HG02798 (cell line): ENCODE results near the gene IGDCC3.

Experiments used
- ATAC-seq: cut with Tn5 transposase; IDR thresholded peaks from one replicate; pipeline ENCODE4 v1.9.1; 2021; ENCODE audit warnings: mild to moderate bottlenecking; ENCODE audit not compliant: unreplicated experiment, poor library complexity

The IGDCC3 gene

DNA sequence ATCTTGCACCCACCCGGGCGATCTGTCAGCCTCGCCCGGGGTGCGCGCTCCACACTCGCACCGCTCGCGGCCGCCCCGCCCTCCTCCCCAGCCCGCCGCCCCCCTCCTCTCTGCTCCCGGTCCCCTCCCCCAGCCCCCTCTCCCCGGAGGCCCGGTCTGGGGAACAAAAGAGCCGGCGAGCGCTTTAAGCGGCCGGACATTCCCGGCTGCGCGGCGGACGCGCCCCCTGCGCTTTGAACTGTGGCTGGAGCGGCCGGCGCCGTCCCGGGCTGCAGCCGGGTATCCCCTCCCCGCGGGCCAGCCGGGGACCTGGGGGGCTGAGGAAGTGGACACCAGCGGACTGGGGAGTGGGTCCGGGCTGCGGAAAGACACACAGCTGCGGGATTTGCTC is at the start of gene IGDCC3:
IGDCC3 (minus strand) TSS at position 27 of the 391 bp plus-strand sequence. CDS start 214 bp downstream, outside the sequence.
- ATAC-seq = no peak

DNA sequence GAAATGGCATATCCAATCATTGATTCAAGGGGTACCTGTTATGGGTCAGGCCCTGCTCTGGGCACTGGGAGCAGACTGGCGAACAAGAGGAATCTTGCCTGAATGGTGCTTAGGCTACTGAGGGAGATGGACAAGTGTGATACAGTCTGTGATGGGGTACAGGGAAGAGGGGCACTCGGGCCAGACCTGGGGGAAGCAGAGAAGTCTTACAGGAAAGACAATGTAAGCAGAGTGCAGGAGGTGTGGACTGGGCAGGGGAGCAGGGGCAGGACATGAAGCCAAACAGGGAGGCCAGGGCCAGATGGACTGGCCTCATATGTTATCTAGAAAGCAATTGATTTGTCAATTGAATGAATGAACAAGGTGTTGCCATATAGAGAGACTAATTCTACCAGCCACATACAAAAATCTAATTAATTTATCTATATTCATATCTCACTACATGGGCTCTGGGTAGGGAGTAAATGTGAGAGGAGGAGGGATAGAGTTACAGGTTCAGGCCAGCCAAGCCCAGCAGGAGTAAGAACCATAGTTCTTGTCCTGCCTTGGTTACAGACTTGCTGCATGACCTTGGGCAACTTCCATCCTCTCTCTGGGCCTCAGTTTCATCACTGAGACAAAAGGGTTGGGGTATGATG is 48.5 kb upstream of the IGDCC3 start:
- ATAC-seq = no peak

DNA sequence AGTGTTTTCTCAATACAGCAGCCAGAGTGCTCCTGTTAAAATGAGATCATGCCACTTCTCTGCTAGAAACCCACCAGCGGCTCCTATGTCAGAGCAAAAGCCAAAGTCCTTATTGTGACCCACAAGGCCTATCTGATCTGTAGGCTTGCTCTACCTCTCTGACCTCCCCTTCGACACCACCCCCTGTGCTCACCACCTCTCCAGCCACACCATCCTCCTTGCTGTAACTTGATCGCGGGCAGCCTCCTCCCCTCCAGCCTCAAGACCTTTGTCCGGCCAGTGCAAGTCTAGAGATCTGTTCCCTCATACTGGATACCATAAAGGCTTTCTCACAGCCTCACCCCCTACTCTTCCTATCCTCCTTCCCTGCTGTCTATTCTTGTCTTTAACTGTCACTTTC is 46.9 kb upstream of the IGDCC3 start:
- ATAC-seq = no peak

DNA sequence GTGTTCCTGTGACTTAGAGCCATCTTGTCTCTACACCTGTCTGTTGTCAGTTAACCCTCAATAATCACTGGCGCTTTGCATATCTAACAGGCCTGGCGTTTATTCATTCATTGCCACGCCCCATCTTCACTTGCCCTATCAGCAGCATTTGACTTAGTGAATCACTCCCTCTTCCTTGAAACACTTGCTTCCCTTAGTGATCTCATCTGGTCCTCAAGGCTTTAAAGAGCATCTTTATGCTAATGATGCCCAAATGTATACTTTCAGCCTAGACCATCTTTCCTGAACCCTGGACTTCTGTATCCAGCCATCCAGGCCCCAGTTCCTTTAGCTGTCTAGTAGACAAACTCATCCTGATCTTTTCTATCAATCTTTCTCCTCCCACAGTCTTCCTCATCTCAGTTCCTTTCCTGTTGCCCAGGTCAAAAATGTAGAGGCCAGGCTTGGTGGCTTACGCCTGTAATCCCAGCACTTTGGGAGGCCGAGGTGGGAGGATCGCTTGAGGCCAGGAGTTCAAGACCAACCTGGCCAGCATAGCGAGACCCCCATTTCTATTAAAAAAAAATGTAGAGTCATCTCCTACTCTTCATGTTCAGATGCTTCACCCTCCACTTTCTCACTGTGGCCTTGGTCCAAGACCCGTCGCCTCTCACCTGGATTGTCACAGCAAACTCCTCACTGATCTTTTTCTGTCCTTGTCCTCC is 46.3 kb upstream of the IGDCC3 start:
- ATAC-seq = no peak

DNA sequence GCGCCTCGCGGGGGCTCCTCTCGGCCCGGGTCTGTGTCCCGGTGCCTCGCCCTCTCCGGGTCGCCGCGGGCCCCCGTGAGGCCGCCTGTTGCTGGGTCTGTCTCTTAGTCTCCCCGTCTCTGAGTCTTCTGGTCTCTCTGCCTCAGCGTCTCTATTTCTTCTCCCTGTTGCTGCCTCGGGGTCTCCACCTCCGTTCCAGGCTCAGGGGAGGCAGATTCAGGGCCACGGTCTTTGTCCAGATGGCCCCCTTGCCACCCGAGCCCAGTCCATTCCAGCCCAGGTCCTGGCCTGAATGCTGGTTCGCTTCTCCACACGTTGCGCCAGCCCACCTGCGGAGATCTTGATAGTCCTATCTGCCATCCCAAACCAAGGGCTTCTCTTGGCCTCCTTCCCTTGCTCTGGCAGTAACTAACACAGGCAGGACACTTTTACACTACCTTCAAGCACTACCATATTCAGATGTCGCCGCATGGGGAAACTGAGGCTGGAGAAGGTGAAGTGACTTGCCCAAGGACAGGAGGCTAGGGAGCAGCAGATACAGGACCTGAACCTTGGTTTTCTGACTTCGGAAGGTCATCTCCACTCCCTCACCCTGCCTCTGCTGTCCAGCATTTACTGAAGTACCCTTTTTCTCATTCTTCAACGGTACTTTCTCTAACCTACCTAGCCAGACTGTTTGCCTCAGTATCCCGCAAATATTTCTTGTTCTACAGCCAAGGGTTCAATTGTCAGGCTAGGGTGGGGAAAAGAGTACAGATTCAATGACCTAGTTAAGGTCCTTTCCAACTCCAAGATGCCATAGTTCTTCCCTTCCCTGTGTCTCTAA is 45.6 kb upstream of the IGDCC3 start:
- no peak for ATAC-seq

DNA sequence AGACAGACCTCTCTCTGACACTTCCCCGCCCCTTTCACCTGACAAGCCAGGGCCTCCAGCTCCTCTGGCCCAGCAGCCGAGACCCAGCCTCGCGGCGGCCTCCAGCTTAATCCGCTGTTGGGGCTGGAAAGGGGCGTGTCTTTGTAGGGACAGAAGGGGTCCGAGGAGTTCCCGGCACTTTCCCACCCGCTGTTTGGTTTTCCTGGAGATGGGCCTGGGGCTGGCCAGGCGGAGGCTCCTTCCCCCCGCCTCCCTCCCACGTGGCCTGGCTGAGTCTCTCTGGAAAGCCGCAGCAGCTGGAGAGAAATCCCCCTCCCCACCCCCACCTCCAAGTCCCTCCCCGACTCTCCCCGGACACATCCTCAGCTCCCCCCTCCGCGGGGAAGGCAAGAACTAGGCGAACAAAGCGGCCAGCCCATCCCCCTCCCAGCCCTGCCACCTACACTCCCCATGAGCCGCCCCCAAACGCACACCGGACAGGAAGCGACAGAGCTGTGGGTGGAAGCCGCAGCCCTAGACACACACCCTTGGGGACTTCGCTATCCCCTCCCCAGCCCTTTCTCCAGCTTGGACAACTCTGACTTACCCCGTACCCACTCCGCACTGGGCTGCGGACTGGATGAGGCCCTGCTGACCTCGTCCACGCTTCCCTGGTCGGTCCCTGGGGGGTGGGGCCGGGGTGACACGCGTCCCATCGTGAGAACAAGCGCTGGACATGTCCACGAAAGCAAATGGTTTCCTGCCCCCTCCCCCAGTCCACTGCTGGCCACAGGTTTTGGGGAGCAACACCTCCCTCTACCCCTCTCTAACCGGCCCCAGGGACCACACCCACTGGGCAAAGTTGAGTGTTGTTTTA is 43.8 kb upstream of the IGDCC3 start:
- ATAC-seq = peak; percentile 52

DNA sequence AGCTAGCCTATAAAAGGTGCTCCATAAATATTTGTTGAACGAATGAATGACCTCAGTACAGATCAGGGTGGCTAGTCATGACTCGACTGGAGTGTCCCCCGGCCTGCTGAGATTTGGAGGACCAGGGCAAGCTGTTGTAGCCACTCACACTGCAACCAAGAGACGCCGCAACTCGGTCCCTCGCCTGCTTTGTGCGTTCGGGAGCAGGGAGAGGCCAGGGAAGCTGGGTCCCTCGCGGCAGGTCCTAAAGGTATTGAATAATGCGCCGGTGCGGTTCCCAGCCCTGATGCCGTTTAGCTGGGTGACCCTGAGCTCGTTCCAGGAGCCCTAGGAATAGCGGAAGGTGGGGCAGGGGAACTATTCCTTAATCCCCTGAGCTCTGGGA is 43.2 kb upstream of the IGDCC3 start:
- no peak for ATAC-seq

DNA sequence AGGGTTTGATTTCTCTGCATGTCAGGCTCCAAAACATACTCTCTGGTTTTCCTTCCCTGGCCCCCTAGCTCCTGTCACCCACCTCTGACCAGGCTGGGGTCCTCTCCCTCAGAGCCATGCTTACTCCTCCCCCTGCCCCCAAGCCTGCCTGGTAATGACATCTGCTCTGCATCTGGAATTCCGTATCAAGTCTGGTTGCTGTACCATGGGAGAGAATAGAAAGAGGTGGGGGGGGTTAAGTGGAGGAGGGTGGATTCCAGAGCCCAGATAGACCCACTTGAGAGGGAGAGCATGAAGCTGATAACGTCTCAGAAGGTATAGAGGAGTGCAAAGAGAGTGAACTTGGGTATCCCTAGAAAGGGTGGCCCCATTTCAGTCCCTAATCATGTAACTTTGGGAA is 40.8 kb upstream of the IGDCC3 start:
- no peak for ATAC-seq

DNA sequence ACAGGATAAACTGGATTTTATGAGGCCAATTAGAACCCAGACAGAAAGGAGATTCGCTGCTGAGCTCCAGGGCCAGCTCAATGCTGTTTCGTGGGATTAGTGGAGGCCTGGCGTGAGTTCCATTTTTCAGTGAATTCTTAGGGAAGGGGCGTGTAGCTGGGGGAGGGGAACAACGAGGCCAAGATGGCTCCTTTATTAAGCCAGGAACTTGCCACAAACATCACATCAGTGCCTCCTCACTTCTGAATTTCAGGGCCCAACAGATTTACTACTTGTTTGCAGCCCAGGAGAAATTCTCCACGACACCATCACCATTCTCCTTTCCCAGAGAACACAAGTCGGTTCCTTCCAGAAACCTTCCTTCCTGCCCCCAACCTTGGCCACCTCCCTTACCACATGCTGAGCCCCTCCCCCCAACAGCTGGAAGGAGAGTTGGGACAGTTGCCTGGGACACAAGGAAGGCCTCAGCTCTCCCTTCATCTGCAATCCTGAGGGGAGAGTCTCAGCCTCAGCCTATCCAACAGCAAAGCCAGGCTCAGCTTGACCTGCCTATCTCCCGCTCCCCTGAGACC is 39.1 kb upstream of the IGDCC3 start:
- ATAC-seq = no peak

DNA sequence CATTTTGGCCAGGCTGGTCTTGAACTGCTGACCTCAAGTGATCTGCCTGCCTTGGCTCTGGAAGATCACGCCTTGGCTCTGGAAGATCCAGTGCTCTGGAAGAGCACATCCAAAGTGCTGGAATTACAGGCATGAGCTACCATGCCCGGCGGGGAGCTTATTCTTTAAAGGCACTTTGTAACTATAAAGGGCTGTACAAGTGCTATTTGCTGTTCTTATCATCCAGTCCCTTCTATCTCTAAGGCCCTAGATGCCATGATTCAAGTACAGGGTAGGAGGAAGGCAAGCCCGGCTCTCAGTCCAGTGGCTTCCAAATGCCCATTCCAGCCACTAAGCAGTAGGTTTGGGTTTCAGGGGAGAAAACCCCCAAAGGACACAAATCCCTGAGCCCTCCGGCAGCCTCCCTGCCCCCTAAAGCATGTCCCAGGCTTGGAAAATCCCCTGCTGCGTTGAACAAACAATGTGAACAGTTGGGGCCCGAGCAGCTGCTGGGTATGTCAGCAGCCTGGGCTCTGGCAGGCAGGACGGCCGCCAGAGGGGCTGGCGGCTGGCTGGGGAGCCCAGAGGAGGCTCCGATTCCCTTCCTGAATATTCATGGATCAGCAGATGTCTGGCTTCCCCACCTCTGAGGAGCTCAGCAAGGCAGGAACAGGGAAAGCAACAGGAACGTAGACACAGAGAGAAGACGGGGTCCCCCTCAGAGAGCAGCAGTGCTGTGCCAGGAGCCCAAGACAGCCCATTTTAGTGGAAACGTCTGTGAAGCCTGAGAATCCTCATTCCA is 37.2 kb upstream of the IGDCC3 start:
- ATAC-seq = no peak

DNA sequence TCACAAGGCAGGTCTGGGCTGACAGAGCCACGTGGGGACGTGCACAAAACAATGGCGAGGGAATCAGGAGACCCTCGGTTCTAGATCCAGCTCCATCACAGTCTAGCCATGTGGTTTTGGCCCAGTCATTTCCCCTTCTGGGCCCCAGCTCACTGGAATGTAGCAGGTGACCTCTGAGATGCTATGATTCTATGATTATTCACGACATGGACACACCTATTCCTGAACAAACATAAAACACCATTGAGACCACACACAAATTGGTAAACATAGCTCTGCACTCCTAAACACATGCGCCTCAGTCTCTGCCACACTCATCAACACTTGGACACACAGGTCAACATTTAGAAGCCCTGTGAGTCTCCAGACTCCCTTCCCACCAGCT is 36.0 kb upstream of the IGDCC3 start:
- no peak for ATAC-seq

DNA sequence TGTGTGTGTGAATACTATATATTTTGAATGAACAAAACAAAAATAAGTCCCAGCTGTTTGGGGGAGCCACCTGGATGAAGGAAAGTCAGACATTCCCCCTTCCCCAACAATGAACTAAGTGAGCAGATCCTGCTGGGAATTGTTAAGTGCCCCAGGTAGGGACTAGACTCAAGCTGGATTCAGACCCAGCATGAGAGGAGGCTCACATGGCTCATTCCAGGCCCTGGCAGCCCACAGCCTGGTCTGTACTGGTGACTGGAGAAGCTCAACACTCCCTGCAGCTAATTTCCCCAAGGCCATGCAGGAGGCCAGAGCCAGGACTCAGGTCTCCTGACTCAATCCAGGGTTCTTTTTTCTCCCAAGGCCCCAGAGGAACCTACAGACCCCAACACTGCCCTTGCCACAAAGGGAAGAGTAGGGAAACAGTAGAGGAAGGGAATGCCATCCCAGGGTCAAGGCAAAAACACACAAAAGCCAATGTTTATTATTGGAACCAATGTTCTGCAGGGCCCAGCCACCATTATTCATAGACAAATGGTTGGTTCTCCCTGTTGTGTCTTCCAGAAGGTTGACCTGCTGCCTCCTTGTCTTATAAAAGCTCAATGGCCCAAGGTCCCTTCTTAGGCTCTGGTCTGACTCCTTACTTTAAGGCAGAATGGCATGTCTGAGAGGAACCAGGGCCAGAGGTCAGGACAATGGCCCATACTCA is 35.4 kb upstream of the IGDCC3 start:
- no peak for ATAC-seq

DNA sequence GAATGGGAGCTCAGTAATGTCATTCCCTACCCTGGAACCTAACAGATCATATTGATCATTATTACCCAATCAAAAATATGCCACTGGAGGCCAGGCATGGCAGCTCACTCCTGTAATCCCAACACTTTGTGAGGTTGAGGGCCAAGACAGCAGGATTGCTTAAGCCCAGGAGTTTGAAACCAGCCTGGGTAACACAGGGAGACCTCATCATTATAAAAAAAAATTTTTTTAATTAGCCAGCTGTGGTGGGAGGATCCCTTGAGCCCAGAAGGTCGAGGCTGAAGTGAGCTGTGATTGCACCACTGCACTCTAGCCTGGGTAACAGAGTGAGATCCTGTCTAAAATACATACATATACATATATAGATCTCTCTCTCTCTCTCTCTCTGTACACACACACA is 34.8 kb upstream of the IGDCC3 start:
- ATAC-seq = no peak

DNA sequence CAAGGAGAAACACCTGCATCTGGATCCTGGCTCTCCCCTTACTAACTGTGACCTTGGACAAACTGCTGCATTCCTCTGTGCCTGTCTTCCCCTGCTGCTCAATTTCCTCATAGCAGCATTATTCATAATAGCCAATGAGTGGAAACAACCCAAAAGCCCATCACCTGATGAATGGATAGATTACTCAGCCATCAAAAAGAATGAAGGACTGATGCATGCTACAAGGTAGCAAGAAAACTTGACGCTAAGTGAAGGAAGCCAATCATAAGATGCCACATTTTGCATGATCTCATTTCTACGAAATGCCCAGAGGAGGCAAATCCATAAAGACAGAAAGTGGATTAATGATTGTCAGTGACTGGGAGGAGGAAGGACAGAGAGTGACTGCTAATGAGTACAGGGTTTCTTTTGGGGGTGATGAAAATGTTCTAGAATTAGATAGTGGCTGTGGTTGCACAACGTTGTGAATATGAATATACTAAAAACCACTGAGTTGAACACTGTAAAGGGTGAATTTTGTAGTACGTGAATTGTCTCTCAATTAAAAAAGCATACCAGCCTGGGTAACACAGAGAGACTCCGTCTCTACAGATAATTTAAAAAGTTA is 33.8 kb upstream of the IGDCC3 start:
- ATAC-seq = no peak

DNA sequence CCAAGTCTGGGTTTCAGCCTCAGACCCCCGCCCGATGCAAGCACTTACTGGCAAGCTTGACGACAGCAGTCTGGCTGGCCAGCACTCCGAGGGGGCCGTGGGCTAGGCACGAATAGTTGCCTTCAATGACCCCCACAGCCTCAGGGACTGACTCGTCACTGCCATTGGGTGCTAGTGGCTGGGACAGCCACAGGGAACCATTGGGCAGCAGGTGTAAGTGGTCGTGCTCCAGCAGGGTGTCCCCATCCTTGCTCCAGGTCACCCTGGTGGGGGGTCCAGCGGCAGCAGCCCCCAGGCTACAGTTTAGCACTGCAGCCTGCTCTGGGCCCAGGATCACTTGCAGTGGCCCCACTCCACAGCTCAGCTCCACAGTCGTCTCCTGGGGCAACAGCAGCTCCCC is 33.2 kb upstream of the IGDCC3 start:
- no peak for ATAC-seq

DNA sequence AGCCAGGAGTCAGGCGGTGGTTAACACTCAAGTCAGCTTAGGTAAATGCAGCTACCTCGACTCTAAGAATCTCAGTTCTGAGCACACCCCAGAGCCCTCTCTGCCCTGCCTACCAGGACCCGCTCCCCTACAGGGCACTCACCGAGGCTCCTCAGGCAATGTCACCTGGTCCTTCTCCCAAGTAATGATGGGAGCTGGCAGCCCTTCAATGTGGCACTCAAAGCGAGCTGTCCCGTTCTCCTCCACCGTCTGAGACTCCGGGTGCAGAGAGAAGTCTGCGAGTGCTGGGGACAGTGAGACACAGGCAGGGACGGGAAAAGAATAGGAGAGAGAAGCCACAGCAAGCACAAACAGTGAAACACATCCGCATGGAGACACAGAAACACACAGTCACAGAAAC is 32.2 kb upstream of the IGDCC3 start:
- ATAC-seq = no peak

DNA sequence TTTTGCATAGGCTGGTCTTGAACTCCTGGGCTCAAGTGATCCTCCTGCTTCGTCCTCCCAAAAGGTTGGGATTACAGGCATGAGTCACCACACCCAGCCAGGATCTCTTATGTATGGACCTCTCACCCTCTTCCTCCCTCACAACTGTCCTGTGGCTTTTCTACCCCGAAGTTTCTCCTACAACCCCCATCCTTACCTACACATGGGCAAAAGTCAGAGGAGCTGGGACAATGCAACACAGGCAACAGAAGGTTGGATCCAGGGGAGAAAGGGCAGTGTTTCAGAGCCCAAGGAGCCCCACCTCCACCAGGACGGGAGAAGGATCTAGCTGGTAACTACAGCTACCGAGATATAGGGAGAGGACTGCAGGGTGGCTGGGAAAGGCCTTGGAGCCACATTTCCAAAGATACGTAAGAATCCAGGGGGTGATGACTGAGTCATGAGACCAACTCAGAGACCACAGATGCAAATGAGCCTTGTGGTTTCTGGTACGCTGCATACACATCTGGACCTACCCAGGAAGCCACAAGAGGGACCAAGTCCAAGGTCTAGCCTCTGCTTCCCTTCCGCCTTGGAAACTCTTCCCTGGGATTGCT is 31.3 kb upstream of the IGDCC3 start:
- ATAC-seq = peak; percentile 38
